ENCODE results near the gene CTDNEP1. TPM values are rescaled to one million over a fixed set of nuclear protein-coding genes. Genes with fewer than 3 reads are reported as not detected.

CTDNEP1 gene
- polyA plus RNA-seq, 1 of the 3 experiments (the other 2 are of a cell fraction), result 111 TPM

- Histone ChIP-seq H3K9me3 (no peaks in the 10 kb centered on the region), H3K4me3 (ENCODE audit: low read depth in 2 of 2, low read length in 1 of 2) (no peak overlapping the region), H3K27ac (ENCODE audit: low read depth in 2 of 2, low read length in 1 of 2) (no peak overlapping the region), H3K4me1 (ENCODE audit: control insufficient read depth in 1 of 2, insufficient read depth in 2 of 2, low read depth in 1 of 2, low read length in 1 of 2) (no peaks in the 10 kb centered on the region; a peak in 1 of 4 replicates), H3K79me2 (ENCODE audit: insufficient read depth) (peaks cover 2% of the 10 kb centered on the region; the same call in 1 of the 2 replicates), H3F3A (replicated peaks; ENCODE audit: insufficient read depth) (peaks cover 22% of the 10 kb centered on the region), H3K9ac (no peak overlapping the region), H4K20me1 (ENCODE audit: insufficient read depth) (no peaks in the 10 kb centered on the region), H3K4me2 (no peak overlapping the region), H3K36me3 (replicated peaks in 1 of 2; ENCODE audit: control insufficient read depth in 1 of 2, insufficient read depth in 2 of 2, low read length in 1 of 2) (peaks cover 13 to 33% of the 10 kb centered on the region in 2 experiments), H3K9me2 (no peaks in the 10 kb centered on the region), H3K27me3 (ENCODE audit: insufficient read depth) (no peaks in the 10 kb centered on the region), H2AFZ (ENCODE audit: low read depth) (no peak overlapping the region)
- POLR2A ChIA-PET, result no interaction called here
- CTCF ChIA-PET, result interaction anchor here (0.9 to 1.9 kb wide), 4 partner anchors 22 to 42 kb away, joined by 3 to 13 read pairs (median 4); no protein-coding TSS in a partner anchor
- no peak for TF ChIP-seq CHD2 (IDR thresholded peaks at IDR 0.05; ENCODE audit: low read length, partially characterized antibody)
- no peak for TF ChIP-seq JUND (IDR thresholded peaks at IDR 0.05)
- no peak for TF ChIP-seq NRF1 (IDR thresholded peaks at IDR 0.05; ENCODE audit: low read depth, low read length)
- TF ChIP-seq MXI1 (IDR thresholded peaks at IDR 0.05; ENCODE audit: low read depth, low read length), result no peak
- TF ChIP-seq FOSL2 (IDR thresholded peaks at IDR 0.05; ENCODE audit: borderline replicate concordance, low read depth), result no peak
- TF ChIP-seq, protein P1, sequence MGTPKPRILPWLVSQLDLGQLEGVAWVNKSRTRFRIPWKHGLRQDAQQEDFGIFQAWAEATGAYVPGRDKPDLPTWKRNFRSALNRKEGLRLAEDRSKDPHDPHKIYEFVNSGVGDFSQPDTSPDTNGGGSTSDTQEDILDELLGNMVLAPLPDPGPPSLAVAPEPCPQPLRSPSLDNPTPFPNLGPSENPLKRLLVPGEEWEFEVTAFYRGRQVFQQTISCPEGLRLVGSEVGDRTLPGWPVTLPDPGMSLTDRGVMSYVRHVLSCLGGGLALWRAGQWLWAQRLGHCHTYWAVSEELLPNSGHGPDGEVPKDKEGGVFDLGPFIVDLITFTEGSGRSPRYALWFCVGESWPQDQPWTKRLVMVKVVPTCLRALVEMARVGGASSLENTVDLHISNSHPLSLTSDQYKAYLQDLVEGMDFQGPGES (IDR thresholded peaks at IDR 0.05; ENCODE audit: low read depth, low read length), result no peak
- DNase-seq, result no peak
- 94% methylated on average over 7 of the region's 7 CpGs for WGBS (ENCODE audit: low lambda C conversion rate)
These were observed 7.4 kb upstream of the CTDNEP1 start for GRCh38 chr17:7258731-7259554.

DNA sequence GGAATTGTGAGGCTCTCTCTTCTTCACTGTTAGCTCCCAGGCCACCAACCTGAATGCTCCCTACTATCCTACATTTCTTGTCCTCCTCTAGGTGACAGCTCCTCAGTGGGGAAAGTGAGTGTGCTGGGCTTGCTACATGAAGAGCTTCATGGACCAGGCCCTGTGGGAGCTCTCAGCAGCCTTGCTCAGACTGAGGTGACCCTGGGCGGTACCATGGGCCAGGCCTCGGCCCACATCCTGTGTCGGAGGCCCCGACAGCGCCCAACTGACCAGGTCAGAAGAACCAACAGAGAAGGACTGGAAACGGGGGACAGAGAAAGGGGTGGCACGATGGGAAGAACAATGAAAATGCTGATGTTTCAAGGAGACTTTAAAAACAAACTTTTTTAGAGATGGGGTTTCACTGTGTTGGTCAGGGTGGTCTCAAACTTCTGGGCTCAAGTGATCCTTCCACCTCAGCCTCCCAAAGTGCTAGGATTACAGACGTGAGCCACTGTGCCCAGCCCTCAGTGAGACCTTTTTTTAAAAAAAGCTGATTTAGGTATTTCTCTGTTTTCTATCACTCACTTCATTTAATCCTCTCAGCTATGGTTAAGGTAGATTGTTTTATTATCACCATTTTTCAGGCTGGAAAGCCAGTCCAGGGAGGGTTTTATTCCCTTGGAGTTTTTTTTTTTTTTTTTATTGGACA lies 5.4 kb upstream of the CTDNEP1 start:
- TF ChIP-seq, protein P1 (IDR thresholded peaks at IDR 0.05; ENCODE audit: low read depth, low read length), result no peak
- no peak for TF ChIP-seq USF1 (IDR thresholded peaks at IDR 0.05; ENCODE audit: borderline replicate concordance, low read depth)
- no peaks in the 10 kb centered on the region for H3K9me2 ChIP-seq
- no peak for DNase-seq
- H3K9ac ChIP-seq, result no peak overlapping the region
- H2AFZ ChIP-seq (ENCODE audit: low read depth), result no peak overlapping the region
- ChIA-PET CTCF (interaction anchor here (1.1 to 2.7 kb wide), 3 partner anchors 23 to 40 kb away, joined by 3 to 14 read pairs (median 5); partner anchors contain the start of genes ACADVL and DLG4), POLR2A (no interaction called here)
- H3F3A ChIP-seq (replicated peaks; ENCODE audit: insufficient read depth), result peaks cover 29% of the 10 kb centered on the region
- WGBS (ENCODE audit: low lambda C conversion rate), result 95% methylated on average over 8 of the region's 8 CpGs
- no peak overlapping the region for H3K4me2 ChIP-seq
- no peaks in the 10 kb centered on the region for H3K27me3 ChIP-seq (ENCODE audit: insufficient read depth)
- peaks cover 3 to 4% of the 10 kb centered on the region in 2 experiments; a peak in 3 of 4 replicates for H3K4me1 ChIP-seq (ENCODE audit: control insufficient read depth in 1 of 2, insufficient read depth in 2 of 2, low read depth in 1 of 2, low read length in 1 of 2)
- no peak overlapping the region for H3K27ac ChIP-seq (ENCODE audit: low read depth in 2 of 2, low read length in 1 of 2)
- no peaks in the 10 kb centered on the region for H3K9me3 ChIP-seq
- no peaks in the 10 kb centered on the region for H4K20me1 ChIP-seq (ENCODE audit: insufficient read depth)
- peaks cover 13 to 33% of the 10 kb centered on the region in 2 experiments for H3K36me3 ChIP-seq (replicated peaks in 1 of 2; ENCODE audit: control insufficient read depth in 1 of 2, insufficient read depth in 2 of 2, low read length in 1 of 2)
- H3K79me2 ChIP-seq (ENCODE audit: insufficient read depth), result peaks cover 17% of the 10 kb centered on the region
- no peak overlapping the region for H3K4me3 ChIP-seq (ENCODE audit: low read depth in 2 of 2, low read length in 1 of 2)
